Measurements from ENCODE around the gene KRT36.

Gene KRT36

DNA sequence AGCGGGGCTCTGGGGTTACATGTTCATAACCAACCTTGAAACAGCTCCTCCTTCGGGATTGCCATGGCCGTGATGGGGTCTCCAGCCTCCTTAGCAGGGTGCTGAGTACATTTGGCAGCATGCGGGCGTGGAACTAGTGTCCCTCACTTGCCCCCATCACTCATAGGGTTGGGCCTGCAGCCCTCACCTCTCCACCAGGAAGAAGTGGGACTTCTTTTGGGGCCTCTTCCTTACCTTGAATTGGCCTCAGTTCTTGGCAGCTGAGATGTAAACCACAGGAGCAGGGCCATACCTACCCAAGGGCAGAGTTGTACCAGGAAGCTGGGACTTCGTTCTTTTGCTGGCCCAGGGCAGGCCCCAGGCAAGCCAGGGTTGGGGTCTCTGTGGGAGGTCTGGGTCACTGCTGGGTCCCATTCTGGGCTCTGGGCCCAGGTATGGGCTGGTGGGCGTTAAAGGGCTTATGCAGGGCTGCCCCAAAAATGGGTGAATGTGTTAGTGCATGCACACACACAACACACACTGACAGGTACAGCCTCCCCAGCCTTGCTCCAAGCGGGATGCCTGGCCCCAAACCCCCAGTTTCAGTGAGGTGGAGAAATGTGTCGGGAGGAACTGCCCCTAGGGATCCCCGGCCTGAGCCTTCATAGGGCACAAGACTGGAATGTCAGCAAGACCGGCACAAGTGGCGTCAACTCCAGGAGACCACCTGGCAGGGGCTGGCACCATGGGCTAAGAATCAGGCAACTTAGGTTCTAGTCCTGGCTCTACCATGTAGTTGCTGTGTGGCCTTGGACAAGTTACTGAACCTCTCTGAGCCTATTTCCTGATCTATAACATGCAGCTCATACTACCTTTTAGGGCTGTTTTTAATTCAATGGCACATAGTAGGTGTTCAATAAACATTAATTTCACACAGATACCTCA lies 32.9 kb upstream of the KRT36 start:
- no peak overlapping the region for H3K4me3 ChIP-seq (ENCODE audit: low read depth, low read length)
- DNase-seq (ENCODE audit: low read depth): no peak
- TF ChIP-seq, protein P1, sequence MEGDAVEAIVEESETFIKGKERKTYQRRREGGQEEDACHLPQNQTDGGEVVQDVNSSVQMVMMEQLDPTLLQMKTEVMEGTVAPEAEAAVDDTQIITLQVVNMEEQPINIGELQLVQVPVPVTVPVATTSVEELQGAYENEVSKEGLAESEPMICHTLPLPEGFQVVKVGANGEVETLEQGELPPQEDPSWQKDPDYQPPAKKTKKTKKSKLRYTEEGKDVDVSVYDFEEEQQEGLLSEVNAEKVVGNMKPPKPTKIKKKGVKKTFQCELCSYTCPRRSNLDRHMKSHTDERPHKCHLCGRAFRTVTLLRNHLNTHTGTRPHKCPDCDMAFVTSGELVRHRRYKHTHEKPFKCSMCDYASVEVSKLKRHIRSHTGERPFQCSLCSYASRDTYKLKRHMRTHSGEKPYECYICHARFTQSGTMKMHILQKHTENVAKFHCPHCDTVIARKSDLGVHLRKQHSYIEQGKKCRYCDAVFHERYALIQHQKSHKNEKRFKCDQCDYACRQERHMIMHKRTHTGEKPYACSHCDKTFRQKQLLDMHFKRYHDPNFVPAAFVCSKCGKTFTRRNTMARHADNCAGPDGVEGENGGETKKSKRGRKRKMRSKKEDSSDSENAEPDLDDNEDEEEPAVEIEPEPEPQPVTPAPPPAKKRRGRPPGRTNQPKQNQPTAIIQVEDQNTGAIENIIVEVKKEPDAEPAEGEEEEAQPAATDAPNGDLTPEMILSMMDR (conservative IDR thresholded peaks at IDR 0.05; ENCODE audit: low read depth, low read length): no peak

DNA sequence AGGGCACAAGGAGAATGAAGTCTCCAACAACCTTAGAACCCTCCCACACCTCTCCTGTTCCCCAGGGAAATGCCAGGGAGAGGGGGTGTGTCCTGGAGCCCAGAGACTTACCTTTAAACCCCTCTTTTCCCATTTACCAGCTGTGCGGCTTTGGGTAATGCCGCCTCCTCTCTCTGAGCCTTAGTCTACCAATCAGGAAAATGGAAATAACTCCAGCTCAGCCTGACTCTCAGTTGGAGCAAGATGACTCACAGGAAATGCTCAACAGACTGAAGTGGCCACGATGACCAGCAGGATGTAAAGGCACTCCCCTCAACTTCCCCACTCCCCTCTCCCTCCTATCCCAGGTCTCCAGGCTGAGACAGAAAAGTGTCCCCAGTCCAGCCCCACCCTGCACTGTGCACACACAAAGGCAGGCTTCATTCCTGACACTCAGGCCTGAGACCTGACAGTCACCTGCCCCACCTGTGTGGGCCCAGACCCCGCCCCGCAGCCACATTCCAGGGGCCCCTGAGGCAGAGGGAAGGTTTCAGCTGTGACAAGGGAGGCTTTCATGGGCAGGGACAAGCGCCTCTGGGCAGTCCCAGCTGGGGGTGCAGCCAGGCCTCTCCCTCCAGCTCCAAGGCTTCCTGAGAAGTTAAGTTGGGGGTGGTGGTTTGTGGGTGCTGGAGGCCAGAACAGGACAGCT lies 32.0 kb upstream of the KRT36 start:
- H3K4me3 ChIP-seq (ENCODE audit: low read depth, low read length): no peak overlapping the region
- TF ChIP-seq, protein P1 (conservative IDR thresholded peaks at IDR 0.05; ENCODE audit: low read depth, low read length): peak; percentile 20
- DNase-seq (ENCODE audit: low read depth): peak; percentile 86

DNA sequence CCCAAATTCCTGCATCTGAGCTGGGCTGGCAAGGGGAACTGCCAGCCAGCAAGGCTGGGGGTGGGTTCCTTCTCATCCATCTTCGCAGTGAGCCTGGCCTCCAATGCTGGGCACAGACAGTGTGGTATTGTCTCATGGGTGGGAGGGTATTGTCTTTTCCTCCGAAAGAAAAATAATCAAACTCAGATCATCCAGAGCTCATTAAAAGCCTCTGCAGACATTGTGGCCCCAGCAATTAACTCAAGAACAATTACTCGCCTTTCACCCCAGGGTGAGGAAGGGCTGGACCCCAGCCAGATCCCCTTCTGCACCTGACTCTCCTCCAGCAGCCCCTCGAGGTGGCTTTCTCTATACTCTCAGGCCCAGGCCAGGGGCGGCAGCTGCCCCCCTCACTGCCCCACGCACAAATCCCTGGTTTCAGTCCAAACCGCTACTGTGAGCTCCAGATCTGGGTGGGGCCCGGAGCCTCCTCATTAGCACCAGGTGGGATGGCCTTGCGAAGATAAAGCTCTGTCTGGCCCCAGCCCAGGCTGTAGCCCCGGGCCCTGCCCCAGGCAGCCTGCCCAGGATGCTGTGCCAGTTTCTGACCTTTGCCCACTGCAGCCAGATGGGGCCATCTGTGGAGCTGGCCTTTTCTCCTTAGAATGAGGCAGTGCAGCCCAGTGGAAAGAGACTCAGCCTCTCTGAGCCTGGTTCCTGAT lies 31.3 kb upstream of the KRT36 start:
- TF ChIP-seq, protein P1 (conservative IDR thresholded peaks at IDR 0.05; ENCODE audit: low read depth, low read length): no peak
- DNase-seq (ENCODE audit: low read depth): no peak
- no peak overlapping the region for H3K4me3 ChIP-seq (ENCODE audit: low read depth, low read length)

DNA sequence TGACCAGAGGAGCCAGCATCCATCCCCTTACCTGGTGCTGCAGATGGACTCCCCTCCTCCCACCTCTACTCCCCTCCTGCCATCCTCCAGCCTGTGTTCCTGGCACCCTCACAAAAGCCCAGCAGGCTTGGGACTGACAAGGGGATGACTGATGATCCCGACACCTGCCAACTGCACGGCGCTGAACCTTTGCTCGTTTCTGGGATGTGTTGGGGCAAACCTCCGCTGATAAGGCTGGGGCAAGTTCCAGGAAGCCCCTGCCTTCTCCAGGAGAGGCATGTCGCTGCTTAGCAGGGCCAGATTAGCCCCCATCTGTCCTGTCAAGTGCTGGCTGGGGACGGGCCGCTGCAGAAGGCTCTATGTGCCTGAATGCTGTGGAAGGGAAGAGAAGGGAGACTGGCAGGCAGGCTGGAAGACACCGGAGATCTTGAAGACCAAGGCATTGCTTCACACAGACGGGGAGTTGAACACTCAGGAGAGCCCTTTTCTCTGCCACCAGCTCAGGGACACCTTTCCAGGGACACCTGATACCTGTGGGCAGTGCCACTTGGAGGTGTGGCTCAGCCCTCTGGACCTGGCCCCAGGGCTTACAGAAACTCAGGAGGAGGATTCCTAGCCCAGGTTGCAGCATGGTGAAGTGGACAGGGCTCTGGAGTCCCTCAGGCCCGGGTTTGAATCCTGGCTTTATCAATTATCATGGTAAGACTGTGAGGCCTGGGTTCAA lies 30.0 kb upstream of the KRT36 start:
- H3K4me3 ChIP-seq (ENCODE audit: low read depth, low read length): no peak overlapping the region
- DNase-seq (ENCODE audit: low read depth): no peak
- TF ChIP-seq, protein P1 (conservative IDR thresholded peaks at IDR 0.05; ENCODE audit: low read depth, low read length): no peak

DNA sequence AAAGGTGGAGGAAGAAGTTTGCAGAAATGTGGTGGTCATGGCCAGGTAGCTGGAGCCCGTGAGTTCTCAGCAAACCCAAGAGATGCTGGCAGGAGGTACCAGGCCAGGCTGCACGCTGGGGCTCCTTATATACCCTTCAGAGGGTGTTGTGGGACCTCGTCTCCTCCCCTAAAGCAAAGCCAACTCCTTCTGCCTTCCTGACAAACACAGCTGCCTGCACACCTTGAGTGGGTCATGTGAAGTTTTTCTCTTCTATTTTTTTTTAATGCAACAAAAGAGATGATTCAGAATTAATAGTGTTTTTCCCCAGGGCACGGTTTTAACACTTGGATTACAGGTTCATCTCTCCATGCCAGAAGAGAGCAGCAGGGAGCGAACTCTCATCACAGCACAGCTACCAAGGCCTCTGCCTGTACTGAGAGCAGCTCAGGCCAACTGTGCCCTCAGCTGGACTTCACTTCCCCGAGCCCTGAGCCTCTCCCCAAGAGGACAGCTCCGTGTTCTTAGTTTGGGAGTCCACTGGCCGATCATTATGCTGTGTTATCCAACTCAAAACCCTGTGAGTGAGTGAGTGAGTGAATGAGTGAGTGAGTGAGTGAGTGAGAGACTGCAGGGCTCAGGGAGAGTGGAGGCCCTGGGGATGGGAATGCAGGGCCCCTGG lies 29.2 kb upstream of the KRT36 start, which contains the start of gene KRT15:
Gene KRT15, minus strand, starts transcription at position 102 of the 661 bp plus-strand sequence. Its CDS starts 63 bp downstream, at position 39.
- DNase-seq (ENCODE audit: low read depth): peak; percentile 29
- H3K4me3 ChIP-seq (ENCODE audit: low read depth, low read length): no peak within 1 kb of the TSS
- TF ChIP-seq, protein P1 (conservative IDR thresholded peaks at IDR 0.05; ENCODE audit: low read depth, low read length): peak; percentile 8

DNA sequence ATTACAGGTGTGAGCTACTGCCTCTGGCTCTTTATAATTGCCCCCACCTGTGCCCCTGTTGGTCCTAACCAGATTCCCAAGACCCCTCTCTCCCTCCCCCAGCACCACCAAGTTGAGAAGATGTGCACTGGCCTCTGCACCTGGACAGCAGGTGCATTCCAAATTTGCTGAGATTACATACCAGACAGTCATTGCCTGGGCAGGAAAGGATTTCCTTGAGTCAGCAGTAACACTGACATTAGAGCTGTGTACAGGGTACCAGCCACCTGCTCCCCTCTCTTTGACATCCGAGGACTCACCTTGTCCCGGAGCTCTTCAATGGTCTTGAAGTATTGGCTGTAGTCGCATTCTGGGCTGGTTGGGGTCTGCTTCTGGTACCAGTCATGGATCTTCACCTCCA lies 28.3 kb upstream of the KRT36 start:
- no peak for DNase-seq (ENCODE audit: low read depth)
- TF ChIP-seq, protein P1 (conservative IDR thresholded peaks at IDR 0.05; ENCODE audit: low read depth, low read length): no peak
- no peak overlapping the region for H3K4me3 ChIP-seq (ENCODE audit: low read depth, low read length)
